Measurements from ENCODE around the gene CWC27.
"Not testable (repeated sequence)": the region's sequence is repeated elsewhere in the genome, so short reads cannot be mapped to it uniquely, and the experiment has no call there.

CWC27 gene

GRCh38 chr5:64788156-64788555, 19.4 kb downstream of the CWC27 start:
- DNase-seq (ENCODE audit: low read depth): no peak

- no peak for DNase-seq (ENCODE audit: low read depth)
These were observed 20.7 kb downstream of the CWC27 start for GRCh38 chr5:64789457-64789856.

GRCh38 chr5:64790210-64790609, 21.5 kb downstream of the CWC27 start:
- no peak for DNase-seq (ENCODE audit: low read depth)

GRCh38 chr5:64792469-64792868, 23.7 kb downstream of the CWC27 start:
- DNase-seq (ENCODE audit: low read depth): no peak

GRCh38 chr5:64794053-64794770, 25.5 kb downstream of the CWC27 start:
- DNase-seq (ENCODE audit: low read depth): no peak

- no peak for DNase-seq (ENCODE audit: low read depth)
These were observed 27.6 kb downstream of the CWC27 start for GRCh38 chr5:64796301-64796700.

GRCh38 chr5:64800926-64801325, 32.2 kb downstream of the CWC27 start:
- DNase-seq (ENCODE audit: low read depth): no peak

- DNase-seq (ENCODE audit: low read depth): no peak
These were observed 37.8 kb downstream of the CWC27 start for GRCh38 chr5:64806537-64806936.

- DNase-seq (ENCODE audit: low read depth): no peak
These were observed 38.8 kb downstream of the CWC27 start for GRCh38 chr5:64807520-64807919.

- DNase-seq (ENCODE audit: low read depth): no peak
These were observed 42.4 kb downstream of the CWC27 start for GRCh38 chr5:64811050-64811640.

GRCh38 chr5:64814073-64814472, 45.3 kb downstream of the CWC27 start:
- no peak for DNase-seq (ENCODE audit: low read depth)

GRCh38 chr5:64818245-64818644, 49.5 kb downstream of the CWC27 start:
- DNase-seq (ENCODE audit: low read depth): no peak

- DNase-seq (ENCODE audit: low read depth): not testable (repeated sequence)
These were observed 50.6 kb downstream of the CWC27 start for GRCh38 chr5:64819345-64819744.

GRCh38 chr5:64822320-64822719, 53.6 kb downstream of the CWC27 start:
- no peak for DNase-seq (ENCODE audit: low read depth)

- no peak for DNase-seq (ENCODE audit: low read depth)
These were observed 57.8 kb downstream of the CWC27 start for GRCh38 chr5:64826541-64826940.

GRCh38 chr5:64827703-64828102, 59.0 kb downstream of the CWC27 start:
- no peak for DNase-seq (ENCODE audit: low read depth)

- DNase-seq (ENCODE audit: low read depth): not testable (repeated sequence)
These were observed 61.9 kb downstream of the CWC27 start for GRCh38 chr5:64830650-64831049.

- DNase-seq (ENCODE audit: low read depth): no peak
These were observed 63.3 kb downstream of the CWC27 start for GRCh38 chr5:64831996-64832395.

GRCh38 chr5:64834037-64834436, 65.3 kb downstream of the CWC27 start:
- no peak for DNase-seq (ENCODE audit: low read depth)

GRCh38 chr5:64834611-64835010, 65.9 kb downstream of the CWC27 start:
- no peak for DNase-seq (ENCODE audit: low read depth)

- no peak for DNase-seq (ENCODE audit: low read depth)
These were observed 66.5 kb downstream of the CWC27 start for GRCh38 chr5:64835266-64835665.

GRCh38 chr5:64836190-64836755, 67.5 kb downstream of the CWC27 start:
- DNase-seq (ENCODE audit: low read depth): no peak

GRCh38 chr5:64836786-64837185, 68.1 kb downstream of the CWC27 start:
- DNase-seq (ENCODE audit: low read depth): no peak

GRCh38 chr5:64838376-64838775, 69.6 kb downstream of the CWC27 start:
- DNase-seq (ENCODE audit: low read depth): no peak

All from stimulated activated CD8-positive, alpha-beta memory T cell treated with anti-CD3 and anti-CD28 coated beads, Interleukin-15, amount 100 ng/mL, for 24 hours (primary cell).